Measurements from ENCODE around the gene OR10H1. TPM values are rescaled to one million over a fixed set of nuclear protein-coding genes. Genes with fewer than 3 reads are reported as not detected.

The OR10H1 gene
- total RNA-seq, 1 experiment from 2014 or later = not detected

DNA sequence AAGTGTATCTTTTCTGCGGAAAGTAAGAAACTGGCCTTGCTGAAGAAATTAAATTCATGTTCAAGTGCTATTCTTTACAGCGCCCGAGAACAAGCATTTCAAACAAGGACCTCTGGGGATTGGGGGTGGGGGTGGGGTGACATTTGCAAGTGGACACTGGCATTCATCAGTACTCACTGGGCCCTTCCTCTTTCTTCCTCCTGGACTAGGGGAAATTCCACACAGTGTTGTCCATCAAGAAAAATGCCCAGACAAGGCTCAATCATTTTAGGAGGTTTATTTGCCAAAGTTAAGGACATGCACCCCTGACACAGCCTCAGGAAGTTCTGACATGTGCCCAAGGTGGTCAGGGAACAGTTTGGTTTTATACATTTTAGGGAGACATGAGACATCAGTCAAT is 22.9 kb upstream of the OR10H1 start (continued):
- no peak for TF ChIP-seq AFF4 (CRISPR knock-in tag; IDR thresholded peaks at IDR 0.05; ENCODE audit: borderline replicate concordance)
- TF ChIP-seq, protein P1, sequence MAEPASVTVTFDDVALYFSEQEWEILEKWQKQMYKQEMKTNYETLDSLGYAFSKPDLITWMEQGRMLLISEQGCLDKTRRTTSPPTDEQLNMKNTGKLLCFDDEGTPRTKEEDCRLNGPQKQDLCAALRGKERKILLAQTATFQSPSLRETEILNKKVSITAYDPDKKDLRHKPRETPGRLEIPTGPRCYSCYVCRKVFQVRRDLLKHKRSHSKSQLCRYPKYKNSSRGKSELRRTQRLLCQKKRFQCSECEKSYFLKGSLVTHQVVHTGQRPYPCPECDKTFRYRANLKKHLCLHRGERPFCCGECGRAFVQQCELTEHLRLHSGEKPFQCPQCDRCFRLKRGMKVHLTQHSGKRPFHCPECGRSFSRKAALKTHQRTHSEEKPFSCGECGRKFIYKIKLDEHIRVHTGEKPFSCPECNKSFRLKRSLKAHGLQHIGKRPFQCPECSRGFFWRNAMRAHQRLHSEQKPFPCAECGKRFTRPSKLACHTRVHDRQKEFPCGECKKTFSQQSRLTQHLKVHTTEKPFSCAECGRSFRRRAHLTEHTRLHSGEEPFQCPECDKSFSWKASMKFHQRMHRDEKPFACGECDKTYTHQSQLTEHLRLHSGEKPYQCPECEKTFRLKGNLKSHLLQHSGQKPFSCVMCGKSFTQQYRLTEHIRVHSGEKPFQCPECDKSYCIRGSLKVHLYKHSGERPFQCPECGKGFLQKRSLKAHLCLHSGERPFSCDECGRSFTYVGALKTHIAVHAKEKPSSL (CRISPR knock-in tag; conservative IDR thresholded peaks at IDR 0.05) = no peak
- no peak for TF ChIP-seq E2F1 (CRISPR knock-in tag; IDR thresholded peaks at IDR 0.05)
- no peak for TF ChIP-seq E2F4 (CRISPR knock-in tag; IDR thresholded peaks at IDR 0.05; ENCODE audit: borderline replicate concordance, low read depth)
- TF ChIP-seq JAZF1 (CRISPR knock-in tag; IDR thresholded peaks at IDR 0.05) = no peak
- no peak for TF ChIP-seq CREB1 (CRISPR knock-in tag; IDR thresholded peaks at IDR 0.05)
- TF ChIP-seq ZNF232 (CRISPR knock-in tag; IDR thresholded peaks at IDR 0.05) = no peak
- TF ChIP-seq ELF4 (CRISPR knock-in tag; IDR thresholded peaks at IDR 0.05; ENCODE audit: low read depth) = no peak
- no peak for TF ChIP-seq GTF2I (CRISPR knock-in tag; conservative IDR thresholded peaks at IDR 0.05)
- no peak for TF ChIP-seq ATF6 (CRISPR knock-in tag; IDR thresholded peaks at IDR 0.05)
- no peak for TF ChIP-seq NFYB (CRISPR knock-in tag; conservative IDR thresholded peaks at IDR 0.05; ENCODE audit: low read depth)
- TF ChIP-seq GABPB1 (CRISPR knock-in tag; IDR thresholded peaks at IDR 0.05) = no peak
- TF ChIP-seq, protein P2, sequence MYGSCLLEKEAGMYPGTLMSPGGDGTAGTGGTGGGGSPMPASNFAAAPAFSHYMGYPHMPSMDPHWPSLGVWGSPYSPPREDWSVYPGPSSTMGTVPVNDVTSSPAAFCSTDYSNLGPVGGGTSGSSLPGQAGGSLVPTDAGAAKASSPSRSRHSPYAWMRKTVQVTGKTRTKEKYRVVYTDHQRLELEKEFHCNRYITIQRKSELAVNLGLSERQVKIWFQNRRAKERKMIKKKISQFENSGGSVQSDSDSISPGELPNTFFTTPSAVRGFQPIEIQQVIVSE (CRISPR knock-in tag; IDR thresholded peaks at IDR 0.05; ENCODE audit: borderline replicate concordance) = no peak
- no peak for TF ChIP-seq STAT6 (CRISPR knock-in tag; conservative IDR thresholded peaks at IDR 0.05; ENCODE audit: low read depth)
